Measurements from ENCODE around the gene MICAL2.

MICAL2 gene

GRCh38 chr11:12170984-12171383, 60.6 kb downstream of the MICAL2 start:
- peak; percentile 64 for DNase-seq (ENCODE audit: low read depth)

GRCh38 chr11:12171921-12172320, 61.5 kb downstream of the MICAL2 start:
- DNase-seq (ENCODE audit: low read depth) = no peak

DNA sequence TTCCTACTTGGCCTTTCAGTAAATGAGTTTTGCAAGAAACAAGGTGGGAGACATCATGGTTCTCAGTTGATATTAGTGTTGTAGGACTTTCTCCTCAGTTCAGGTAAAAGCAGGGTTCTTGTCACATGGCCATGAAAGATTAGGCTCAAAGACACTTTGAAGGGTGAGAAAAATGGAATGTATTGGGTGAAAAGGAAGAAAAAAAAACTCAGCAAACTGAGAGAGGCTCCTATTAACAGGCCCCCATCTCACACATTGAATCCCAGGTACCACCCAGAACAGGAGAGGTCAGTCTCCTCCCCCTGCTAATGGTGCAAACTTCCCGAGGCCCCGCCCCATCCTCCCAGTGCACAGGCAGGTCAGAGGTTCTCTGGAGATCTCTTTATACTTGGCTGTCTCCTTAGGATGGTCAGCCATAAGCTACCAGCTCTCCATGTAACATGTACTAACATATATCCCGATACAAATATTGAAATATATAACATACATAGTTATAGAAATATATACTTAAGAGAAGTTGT, 62.2 kb downstream of the MICAL2 start:
- no peak for DNase-seq (ENCODE audit: low read depth)

GRCh38 chr11:12173111-12173510, 62.7 kb downstream of the MICAL2 start:
- no peak for DNase-seq (ENCODE audit: low read depth)

DNA sequence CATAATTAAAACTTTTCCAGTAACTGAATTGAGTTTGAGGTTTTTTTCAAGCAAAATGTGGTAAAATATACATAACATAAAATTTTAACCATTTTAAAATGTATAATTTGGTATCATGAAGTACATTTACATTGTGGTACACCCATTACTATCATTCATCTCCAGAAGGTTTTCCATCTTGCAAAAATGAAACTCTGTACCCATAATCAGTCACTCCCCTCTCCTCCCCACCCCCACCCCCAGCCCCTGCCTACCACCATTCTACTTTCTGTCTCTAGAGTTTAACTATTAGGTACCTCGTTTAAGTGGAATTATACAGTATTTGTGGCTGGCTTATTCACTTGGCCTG, 63.7 kb downstream of the MICAL2 start:
- no peak for DNase-seq (ENCODE audit: low read depth)

GRCh38 chr11:12174477-12175143, 64.2 kb downstream of the MICAL2 start:
- DNase-seq (ENCODE audit: low read depth) = no peak

GRCh38 chr11:12175694-12176241, 65.4 kb downstream of the MICAL2 start:
- DNase-seq (ENCODE audit: low read depth) = peak; percentile 95

DNA sequence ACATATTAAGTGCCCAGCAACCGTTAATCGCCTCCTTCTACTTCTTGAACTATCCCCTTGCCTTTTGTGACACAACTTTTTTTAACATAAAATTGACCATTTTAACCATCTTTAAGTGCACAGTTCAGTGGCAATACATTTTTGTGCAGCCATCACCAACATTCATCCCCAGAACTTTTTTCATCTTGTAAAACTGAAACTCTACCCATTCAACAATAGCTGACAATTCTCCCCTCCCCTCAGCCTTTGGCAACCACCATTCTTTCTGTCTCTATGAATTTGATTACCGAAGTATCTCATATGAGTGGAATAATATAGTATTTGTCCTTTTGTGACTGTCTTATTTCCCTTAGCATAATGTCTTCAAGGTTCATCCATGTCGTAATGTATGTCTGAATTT, 66.0 kb downstream of the MICAL2 start:
- no peak for DNase-seq (ENCODE audit: low read depth)

- peak; percentile 73 for DNase-seq (ENCODE audit: low read depth)
These were observed 67.4 kb downstream of the MICAL2 start for GRCh38 chr11:12177739-12178338.

- no peak for DNase-seq (ENCODE audit: low read depth)
These were observed 68.6 kb downstream of the MICAL2 start for GRCh38 chr11:12179019-12179418.

DNA sequence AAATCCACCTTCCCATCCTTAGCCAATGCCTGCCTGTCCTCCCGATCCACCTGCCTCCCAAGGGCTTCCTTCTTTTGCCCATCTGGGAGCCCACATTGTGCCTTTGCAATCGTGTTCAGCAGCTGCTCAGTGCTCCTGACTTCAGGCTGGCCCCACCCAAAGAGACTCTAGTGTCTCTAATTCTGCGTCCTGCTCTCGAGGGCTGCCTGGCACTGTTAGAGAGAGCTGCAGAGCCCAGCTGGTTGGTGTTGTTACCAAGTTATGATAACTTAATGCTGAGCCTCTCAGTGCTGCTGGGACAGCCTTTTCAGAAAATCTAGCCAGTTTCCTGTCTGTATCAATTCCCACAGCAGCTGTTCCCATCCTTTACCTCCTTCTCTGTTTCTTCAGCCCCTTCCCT, 69.1 kb downstream of the MICAL2 start:
- no peak for DNase-seq (ENCODE audit: low read depth)

GRCh38 chr11:12180257-12181205, 70.1 kb downstream of the MICAL2 start:
- DNase-seq (ENCODE audit: low read depth) = peak; percentile 57

DNA sequence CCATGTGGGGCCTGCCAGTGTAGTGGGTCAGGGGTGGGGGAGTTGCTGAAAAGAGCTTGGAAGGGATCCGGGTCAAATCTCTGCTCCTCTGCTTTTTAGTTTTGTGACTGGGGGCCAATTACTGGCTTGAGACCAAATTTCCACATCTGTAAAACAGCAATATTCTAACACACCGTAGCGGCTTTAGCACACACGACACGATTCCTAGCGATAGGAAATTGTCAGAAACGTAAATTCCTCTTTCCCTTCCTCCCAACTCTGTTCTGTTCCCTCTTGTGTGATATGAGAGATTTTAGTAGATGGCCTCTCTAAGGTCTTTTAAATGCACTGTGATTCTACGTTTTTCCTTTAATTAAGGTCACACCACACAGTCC, 71.9 kb downstream of the MICAL2 start:
- DNase-seq (ENCODE audit: low read depth) = no peak

DNA sequence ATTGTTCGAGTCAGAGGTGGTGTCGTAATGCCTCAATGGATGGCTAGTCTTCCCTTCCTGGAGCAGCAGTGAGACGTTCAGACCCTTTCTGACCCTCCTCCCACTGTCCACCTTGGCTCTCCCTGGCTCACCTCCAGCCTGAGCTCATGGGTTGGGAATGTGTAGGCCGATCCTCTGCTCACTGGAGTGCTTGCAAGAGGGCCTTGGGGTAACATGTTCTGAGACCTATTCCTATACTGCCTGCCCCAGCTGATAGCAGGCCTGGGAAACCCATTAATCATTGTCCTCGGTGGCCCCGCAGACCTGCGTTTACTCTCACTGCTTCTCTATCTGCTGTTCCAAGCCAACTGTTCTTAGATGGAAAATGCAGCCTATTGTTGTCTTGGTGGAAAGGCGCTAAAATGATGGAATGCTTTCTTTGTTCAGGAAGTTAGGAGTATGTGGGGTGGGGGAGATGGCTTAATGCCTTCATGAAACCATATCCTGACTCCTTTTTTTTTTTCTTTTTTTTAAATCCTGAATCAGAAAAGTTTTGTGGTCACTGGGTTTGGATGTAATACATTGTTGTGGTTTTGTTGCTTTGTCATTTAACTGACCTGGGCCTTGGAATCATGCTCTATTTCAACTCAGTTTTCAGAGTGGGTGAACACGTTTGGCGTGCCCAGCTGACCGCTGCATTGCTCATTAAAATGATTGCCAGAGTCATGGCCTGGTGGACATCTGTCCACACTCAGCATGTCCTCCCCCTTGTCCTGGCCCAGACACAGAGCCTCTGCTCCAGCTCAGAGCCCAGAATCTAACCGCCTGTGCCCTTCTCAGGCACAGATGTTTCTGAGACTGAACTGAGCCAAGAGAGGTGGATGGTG, 72.5 kb downstream of the MICAL2 start:
- peak; percentile 100 for DNase-seq (ENCODE audit: low read depth)

- DNase-seq (ENCODE audit: low read depth) = no peak
These were observed 73.6 kb downstream of the MICAL2 start for GRCh38 chr11:12183827-12184620.

- peak; percentile 42 for DNase-seq (ENCODE audit: low read depth)
These were observed 74.3 kb downstream of the MICAL2 start for GRCh38 chr11:12184699-12185098.

GRCh38 chr11:12185106-12185690, 74.8 kb downstream of the MICAL2 start:
- DNase-seq (ENCODE audit: low read depth) = no peak

- DNase-seq (ENCODE audit: low read depth) = peak; percentile 85
These were observed 75.5 kb downstream of the MICAL2 start for GRCh38 chr11:12185914-12186313.

GRCh38 chr11:12186701-12187100, 76.3 kb downstream of the MICAL2 start:
- no peak for DNase-seq (ENCODE audit: low read depth)

DNA sequence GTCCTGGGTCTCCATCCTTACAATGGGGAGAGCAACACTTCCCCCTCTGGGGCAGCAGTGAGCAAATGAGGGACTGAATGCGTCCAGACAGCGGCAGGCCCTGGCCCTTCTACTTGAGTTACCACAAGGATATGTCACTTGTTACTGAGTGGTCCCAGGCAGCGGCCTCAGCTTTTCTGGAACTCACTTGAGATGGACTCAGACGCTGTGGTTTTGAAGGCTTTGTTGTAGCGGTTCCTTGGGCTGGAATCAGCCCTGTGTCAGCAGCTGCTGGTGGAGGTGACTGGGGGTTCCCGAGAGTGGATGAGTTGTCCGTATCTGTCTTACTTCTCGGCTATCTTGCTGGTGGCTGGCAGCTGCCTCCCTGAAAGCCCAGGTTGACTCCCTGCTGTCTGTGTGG, 77.0 kb downstream of the MICAL2 start:
- DNase-seq (ENCODE audit: low read depth) = peak; percentile 82

Data from amniotic epithelial cell (primary cell).